Tibial artery (tissue), 4 donors: ENCODE results near the gene DBT.
"Not testable (repeated sequence)": the region's sequence is repeated elsewhere in the genome, so short reads cannot be mapped to it uniquely, and the experiment has no call there.

Source experiments
- DNase-seq, 2 donors: peaks; one replicate each; pipeline ENCODE4 v3.0.0-alpha.2; 2019
- H3K27ac ChIP-seq, 2 donors: fragments of 200-600 bp; sonication (generic) in 1 of 2; 1 replicate in 1 of 2; 2 replicates in 1 of 2; pipeline ENCODE4 v1.5.1; 2018 to 2019; ENCODE audit warnings: mild to moderate bottlenecking in 1 of 2
- H3K27me3 ChIP-seq, 2 donors: fragments of 200-600 bp; sonication (generic) in 1 of 2; one replicate each; pipeline versions ENCODE4 v1.5.1 to v1.6.0; 2016 to 2019
- H3K36me3 ChIP-seq, 3 donors: fragments of 200-600 bp; sonication (generic) in 2 of 3; one replicate each; pipeline ENCODE4 v1.5.1; 2016 to 2019; ENCODE audit warnings: mild to moderate bottlenecking in 2 of 3
- H3K4me1 ChIP-seq, 4 donors: fragments of 200-600 bp; sonication (generic) in 2 of 4; 1 replicate in 3 of 4; 2 replicates in 1 of 4; pipeline ENCODE4 v1.5.1; 2016 to 2019
- H3K4me3 ChIP-seq, 2 donors: fragments of 200-600 bp; sonication (generic) in 1 of 2; 1 replicate in 1 of 2; 2 replicates in 1 of 2; pipeline ENCODE4 v1.5.1; 2018 to 2019; ENCODE audit warnings: mild to moderate bottlenecking in 2 of 2
- H3K9me3 ChIP-seq, 3 donors: fragments of 200-600 bp; sonication (generic) in 1 of 3; one replicate each; pipeline ENCODE4 v1.5.1; 2016 to 2019
- CTCF ChIP-seq, 2 experiments: fragments of 200-600 bp in 1 of 2; fragments of 450-650 bp in 1 of 2; IDR thresholded peaks; one replicate each; pipeline ENCODE4 v1.5.1; 2017 to 2019; ENCODE audit warnings: antibody characterized with exemption in 2 of 2, mild to moderate bottlenecking in 1 of 2, moderate library complexity in 1 of 2
- intact Hi-C: fragments of 100-400 bp; cut with DNase I; formaldehyde crosslinking; loops from one replicate; pipeline ENCODE4 v1.15.0; 2023; ENCODE audit warnings: low total_unique reads

DBT gene

DNA sequence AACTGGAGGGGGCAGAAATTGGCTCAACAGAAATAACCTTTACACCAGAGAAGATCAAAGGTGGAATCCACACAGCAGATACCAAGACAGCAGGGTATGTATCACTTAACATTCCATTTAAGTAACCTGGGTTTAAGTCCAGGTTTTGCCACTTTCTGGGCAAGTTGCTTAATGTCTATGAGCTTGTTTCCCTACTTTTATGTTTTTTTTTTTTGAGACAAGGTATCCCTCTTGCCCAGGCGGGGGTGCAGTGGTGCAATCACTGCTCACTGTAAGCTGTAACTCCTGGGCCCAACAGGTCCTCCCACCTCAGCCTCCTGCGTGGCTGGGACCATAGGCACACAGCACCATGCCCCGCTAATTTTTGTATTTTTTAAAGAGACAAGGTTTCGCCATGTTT lies 18.6 kb upstream of the DBT start:
- no peaks in the 10 kb centered on the region for H3K9me3 ChIP-seq
- TF ChIP-seq CTCF (IDR thresholded peaks at IDR 0.05) = no peak
- peaks cover 0 to 37% (median 19%) of the 10 kb centered on the region in 4 donors for H3K4me1 ChIP-seq
- H3K36me3 ChIP-seq = peaks cover 23 to 42% (median 38%) of the 10 kb centered on the region in 3 donors
- no peak for DNase-seq
- no peaks in the 10 kb centered on the region for H3K27me3 ChIP-seq
- H3K4me3 ChIP-seq = no peak overlapping the region
- no peak overlapping the region for H3K27ac ChIP-seq
- intact Hi-C loops = loop anchor here (5.0 kb wide), 1 partner anchor 84 kb away; the partner anchor contains the start of gene CDC14A

DNA sequence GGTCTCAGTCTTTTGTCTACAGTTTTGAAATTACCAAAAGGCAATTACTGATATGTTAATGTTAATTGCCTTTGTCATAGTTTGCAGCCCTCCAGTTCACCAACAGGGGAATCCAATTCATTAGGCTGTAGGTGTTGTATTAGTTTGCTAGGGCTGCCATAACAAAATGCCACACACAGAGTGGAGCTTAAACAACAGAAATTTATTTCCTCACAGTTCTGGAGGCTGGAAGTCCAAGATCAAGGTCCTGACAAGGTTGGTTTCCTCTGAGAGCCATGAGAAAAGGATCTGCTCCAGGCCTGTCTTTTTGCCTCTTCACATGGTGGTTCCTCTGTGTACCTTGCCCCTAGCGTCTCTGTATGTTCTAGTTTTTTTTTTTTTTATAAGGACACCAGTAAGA lies 17.6 kb upstream of the DBT start:
- intact Hi-C loops = loop anchor here (5.0 kb wide), 1 partner anchor 85 kb away; the partner anchor contains the start of gene CDC14A
- DNase-seq = no peak
- Histone ChIP-seq H3K9me3 (no peaks in the 10 kb centered on the region), H3K4me1 (peaks cover 0 to 37% (median 19%) of the 10 kb centered on the region in 4 donors), H3K4me3 (peak overlapping the region; percentile 74 to 99), H3K36me3 (peaks cover 23 to 40% (median 31%) of the 10 kb centered on the region in 3 donors), H3K27ac (peak overlapping the region in 1 of 2 donors; percentile 90), H3K27me3 (no peaks in the 10 kb centered on the region)
- TF ChIP-seq CTCF (IDR thresholded peaks at IDR 0.05) = no peak

DNA sequence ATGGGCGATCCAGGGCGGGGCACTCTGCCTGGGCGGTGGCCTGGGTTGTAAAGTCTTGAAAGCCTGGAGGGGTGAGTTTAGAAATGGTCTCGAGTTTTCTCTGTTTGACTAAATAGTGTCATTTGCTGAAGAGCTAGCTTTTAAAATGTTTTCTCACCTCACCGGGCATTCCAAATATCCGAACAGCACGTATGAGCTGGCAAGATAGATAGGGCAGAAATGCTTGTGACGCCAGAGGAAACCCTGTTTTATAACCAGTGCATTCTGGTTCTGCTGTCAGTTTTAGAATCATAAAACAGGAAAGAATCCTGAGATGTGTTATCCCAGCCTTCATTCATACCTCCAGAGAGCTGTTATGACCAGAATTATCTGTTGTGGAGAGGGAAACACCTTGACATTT lies 17.1 kb upstream of the DBT start:
- H3K4me3 ChIP-seq = peak overlapping the region; percentile 74 to 99
- no peaks in the 10 kb centered on the region for H3K9me3 ChIP-seq
- peaks cover 0 to 37% (median 19%) of the 10 kb centered on the region in 4 donors for H3K4me1 ChIP-seq
- H3K36me3 ChIP-seq = peaks cover 23 to 36% (median 27%) of the 10 kb centered on the region in 3 donors
- no peak for TF ChIP-seq CTCF (IDR thresholded peaks at IDR 0.05)
- peak overlapping the region; percentile 72 to 90 for H3K27ac ChIP-seq
- intact Hi-C loops = loop anchor here (5.0 kb wide), 1 partner anchor 86 kb away; the partner anchor contains the start of gene CDC14A
- DNase-seq = no peak
- H3K27me3 ChIP-seq = no peaks in the 10 kb centered on the region

DNA sequence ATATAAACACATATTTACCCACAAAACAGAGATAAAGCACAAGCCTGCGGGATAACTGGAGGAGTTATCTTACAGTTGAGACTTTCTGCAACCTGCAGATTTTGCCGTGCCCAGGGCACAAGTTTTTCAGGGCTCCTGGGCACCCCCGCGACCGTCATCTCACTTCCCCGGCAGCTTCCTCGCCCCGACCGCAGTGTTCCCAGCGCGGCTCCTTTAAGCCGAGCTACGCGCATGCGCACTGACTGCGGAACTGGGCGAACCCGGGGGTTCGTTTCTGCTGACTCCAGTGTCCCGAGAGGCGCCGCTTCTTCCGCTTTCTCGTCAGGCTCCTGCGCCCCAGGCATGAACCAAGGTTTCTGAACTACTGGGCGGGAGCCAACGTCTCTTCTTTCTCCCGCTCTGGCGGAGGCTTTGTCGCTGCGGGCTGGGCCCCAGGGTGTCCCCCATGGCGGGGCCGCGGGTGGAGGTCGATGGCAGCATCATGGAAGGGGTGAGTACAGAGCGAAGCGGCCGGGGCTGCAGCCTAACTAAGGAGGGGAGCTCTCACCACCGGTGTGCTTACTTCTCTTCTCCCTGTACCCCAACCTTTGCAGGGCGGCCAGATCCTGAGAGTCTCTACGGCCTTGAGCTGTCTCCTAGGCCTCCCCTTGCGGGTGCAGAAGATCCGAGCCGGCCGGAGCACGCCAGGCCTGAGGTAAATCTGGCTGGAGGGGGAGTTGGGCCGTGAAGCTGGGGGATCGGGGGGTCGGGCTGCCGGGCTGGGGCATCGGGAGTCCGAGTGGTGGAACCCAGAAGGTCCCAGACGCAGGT lies 16.5 kb upstream of the DBT start, which contains the start of gene RTCA:
RTCA (plus strand) TSS at position 286 of the 810 bp plus-strand sequence; CDS start at position 446, 160 bp downstream.
- peaks cover 19 to 30% (median 23%) of the 10 kb centered on the region in 3 donors for H3K36me3 ChIP-seq
- DNase-seq = peak; percentile 97
- peaks cover 0 to 37% (median 19%) of the 10 kb centered on the region in 4 donors for H3K4me1 ChIP-seq
- peak within 1 kb of the TSS; percentile 74 to 99 for H3K4me3 ChIP-seq
- peak within 1 kb of the TSS; percentile 72 to 90 for H3K27ac ChIP-seq
- TF ChIP-seq CTCF (IDR thresholded peaks at IDR 0.05) = no peak
- no peaks in the 10 kb centered on the region for H3K27me3 ChIP-seq
- H3K9me3 ChIP-seq = no peaks in the 10 kb centered on the region
- intact Hi-C loops = loop anchor here (5.0 kb wide), 1 partner anchor 86 kb away; the partner anchor contains the start of gene CDC14A

DNA sequence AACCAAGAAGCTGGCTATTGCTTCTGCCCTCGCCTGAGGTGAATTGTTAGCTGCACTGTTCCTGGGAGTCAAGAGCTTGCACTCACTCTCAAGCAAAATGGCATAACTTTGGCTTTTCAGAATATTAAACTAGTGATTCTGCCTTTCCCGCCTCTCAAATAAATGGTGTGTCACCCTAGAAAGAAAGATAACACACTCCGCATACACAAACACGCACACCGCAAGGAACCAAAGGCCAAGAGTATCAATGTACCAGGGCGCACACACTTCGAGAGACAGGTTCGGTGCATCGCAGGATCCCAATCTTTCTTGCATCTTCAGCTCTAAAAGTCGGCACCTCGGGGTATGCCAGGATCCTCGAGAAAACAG lies 15.9 kb upstream of the DBT start:
- Histone ChIP-seq H3K36me3 (peaks cover 13 to 24% (median 17%) of the 10 kb centered on the region in 3 donors), H3K27ac (peak overlapping the region; percentile 72 to 90), H3K4me1 (peaks cover 0 to 32% (median 19%) of the 10 kb centered on the region in 4 donors), H3K27me3 (no peaks in the 10 kb centered on the region), H3K9me3 (no peaks in the 10 kb centered on the region), H3K4me3 (peak overlapping the region; percentile 74 to 99)
- intact Hi-C loops = loop anchor here (5.0 kb wide), 1 partner anchor 87 kb away; the partner anchor contains the start of gene CDC14A
- TF ChIP-seq CTCF (IDR thresholded peaks at IDR 0.05) = no peak
- DNase-seq = peak in 1 of 2 donors; percentile 25

DNA sequence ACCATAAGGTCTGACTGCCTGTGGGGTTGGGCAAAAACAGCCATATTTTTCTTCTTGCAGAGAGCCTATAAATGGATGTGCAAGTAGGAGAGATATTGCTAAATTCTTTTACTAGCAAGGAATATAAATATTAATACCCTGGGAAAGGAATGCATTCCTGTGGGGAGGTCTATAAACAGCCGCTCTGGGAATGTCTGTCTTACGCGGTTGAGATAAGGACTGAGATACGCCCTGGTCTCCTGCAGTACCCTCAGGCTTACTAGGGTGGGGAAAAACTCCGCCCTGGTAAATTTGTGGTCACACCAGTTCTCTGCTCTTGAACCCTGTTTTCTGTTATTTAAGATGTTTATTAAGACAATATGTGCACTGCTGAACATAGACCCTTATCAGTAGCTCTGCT lies 14.4 kb upstream of the DBT start:
- intact Hi-C loops, H3K27me3 ChIP-seq, H3K9me3 ChIP-seq, DNase-seq, H3K27ac ChIP-seq, H3K4me3 ChIP-seq: not testable (repeated sequence)
- H3K36me3 ChIP-seq = peaks cover 5 to 13% (median 8%) of the 10 kb centered on the region in 3 donors
- H3K4me1 ChIP-seq = peaks cover 0 to 26% (median 19%) of the 10 kb centered on the region in 4 donors
